K562 treated with DMSO at 1 percent for 4 hours (cell line): ENCODE measurements around the gene TSC22D4. TPM values are rescaled to one million over a fixed set of nuclear protein-coding genes. Genes with fewer than 3 reads are reported as not detected.

Source experiments
- total RNA-seq: library from RNA; unstranded; fragments of 300-600 nt; gene quantifications from 2 replicates; pipeline ENCODE4 v1.2.3, GENCODE V29; 2022; ENCODE audit not compliant: insufficient read depth

The TSC22D4 gene
- total RNA-seq = 114 and 119 TPM in 2 replicates

DNA sequence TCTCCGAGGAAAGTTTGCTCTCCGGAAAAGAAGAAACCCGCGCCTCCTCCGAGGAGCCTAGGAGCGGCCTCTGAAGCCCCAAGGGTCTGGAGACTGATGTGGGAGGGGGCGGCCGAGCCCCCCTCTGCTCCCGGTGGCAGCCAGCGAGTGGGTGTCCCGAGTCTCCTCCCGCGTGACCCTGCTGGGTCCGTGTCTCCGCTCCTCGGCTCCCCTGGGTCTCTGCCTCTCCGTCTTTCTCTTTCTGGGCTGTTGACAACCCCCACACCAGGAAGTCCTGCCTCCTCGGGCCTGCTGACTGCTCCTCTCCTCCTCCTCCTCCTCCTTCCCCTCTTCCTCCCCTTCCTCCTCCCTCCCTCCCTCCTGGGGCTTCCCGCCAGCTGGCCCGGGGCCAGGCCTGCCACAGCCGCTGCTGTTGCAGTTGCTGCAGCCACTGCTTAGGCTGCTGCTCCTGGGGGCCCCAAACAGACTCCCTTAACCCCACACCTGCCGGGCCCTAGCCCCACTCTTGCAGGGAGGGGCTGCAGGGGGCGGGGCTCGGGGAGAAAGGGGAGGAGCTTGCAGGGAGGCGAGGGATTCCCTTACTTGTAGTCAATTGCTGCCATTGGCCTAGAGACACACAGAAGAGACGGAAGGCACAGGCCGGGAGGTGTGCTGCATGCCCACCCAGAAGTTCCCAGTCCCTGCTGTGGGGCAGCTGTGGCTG lies at the start of gene TSC22D4:
Gene TSC22D4, minus strand, starts transcription at position 257 of the 703 bp plus-strand sequence. CDS start 1,176 bp downstream, outside the sequence.

DNA sequence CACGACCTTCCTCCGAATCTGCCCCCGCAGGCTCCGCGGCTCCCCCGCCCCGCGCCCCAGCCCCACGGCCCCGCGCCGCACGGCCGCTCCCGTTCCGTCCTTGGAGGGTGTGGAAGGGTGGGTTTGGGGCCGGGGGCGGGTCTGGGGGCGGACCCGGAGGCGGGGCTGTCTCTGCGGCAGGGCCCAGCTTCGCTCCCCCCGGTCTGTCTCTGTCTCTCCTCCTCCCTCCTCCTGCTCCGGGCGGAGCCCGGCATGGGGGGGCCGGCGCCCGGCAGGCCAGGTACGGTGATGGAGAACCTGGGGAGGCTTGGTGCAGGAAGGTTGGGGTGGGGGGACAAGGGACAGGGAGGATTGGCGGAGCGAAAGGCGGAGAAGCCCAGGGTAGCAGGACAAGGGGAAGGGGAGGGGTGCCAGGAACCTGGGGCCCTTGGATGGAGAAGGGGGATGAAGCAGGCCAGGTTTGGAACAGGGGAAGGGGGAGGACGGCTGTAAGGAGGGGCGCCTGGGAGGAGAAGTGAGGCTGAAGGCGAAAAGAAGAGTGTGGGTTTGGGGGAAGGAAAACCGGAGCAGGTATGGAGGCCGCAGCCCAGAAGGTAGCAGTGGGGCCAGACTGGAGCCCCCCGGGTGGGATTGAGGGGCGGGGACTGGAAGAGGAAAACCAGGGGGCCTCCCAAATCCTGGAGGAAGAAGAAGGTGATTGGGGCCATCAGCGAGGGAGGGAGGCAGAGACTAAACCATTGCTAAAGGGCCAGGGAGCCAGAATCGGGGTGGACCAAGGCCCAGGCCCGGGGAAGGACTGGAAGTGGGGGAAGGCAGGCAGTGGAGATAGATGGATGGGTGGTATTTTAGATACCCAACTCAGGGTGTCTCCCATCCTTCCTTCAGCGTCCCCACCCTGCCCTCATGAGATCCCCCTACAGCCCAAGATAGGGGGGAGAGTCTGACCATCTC lies 5.0 kb upstream of the TSC22D4 start, which contains the start of gene NYAP1:
Gene NYAP1, plus strand, starts transcription at position 206 of the 951 bp plus-strand sequence. CDS start 1,385 bp downstream, outside the sequence.

DNA sequence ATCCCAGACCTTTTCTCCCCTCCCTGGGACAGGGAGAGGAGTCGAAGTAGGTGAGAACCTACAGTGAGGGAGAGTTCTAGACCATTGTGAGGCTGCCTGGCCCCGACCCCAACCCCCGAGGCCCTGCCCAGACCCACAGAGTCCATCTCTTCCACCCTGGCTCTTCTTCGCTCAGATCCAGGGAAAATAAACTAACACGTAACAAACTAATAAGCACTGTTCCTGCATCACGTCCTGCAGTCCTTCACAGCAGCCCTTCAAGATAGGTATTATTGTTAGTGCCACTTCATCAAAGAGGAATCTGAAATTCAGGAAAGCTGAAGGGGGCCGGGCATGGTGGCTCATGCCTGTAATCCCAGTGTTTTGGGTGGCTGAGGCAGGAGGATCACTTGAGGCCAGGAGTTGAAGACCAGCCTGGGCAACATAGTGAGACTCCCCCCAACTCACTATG lies 14.8 kb downstream of the TSC22D4 start, which contains the start of gene SPACDR:
Gene SPACDR, minus strand, starts transcription at position 51 of the 451 bp plus-strand sequence. CDS start 235 bp downstream, outside the sequence.

DNA sequence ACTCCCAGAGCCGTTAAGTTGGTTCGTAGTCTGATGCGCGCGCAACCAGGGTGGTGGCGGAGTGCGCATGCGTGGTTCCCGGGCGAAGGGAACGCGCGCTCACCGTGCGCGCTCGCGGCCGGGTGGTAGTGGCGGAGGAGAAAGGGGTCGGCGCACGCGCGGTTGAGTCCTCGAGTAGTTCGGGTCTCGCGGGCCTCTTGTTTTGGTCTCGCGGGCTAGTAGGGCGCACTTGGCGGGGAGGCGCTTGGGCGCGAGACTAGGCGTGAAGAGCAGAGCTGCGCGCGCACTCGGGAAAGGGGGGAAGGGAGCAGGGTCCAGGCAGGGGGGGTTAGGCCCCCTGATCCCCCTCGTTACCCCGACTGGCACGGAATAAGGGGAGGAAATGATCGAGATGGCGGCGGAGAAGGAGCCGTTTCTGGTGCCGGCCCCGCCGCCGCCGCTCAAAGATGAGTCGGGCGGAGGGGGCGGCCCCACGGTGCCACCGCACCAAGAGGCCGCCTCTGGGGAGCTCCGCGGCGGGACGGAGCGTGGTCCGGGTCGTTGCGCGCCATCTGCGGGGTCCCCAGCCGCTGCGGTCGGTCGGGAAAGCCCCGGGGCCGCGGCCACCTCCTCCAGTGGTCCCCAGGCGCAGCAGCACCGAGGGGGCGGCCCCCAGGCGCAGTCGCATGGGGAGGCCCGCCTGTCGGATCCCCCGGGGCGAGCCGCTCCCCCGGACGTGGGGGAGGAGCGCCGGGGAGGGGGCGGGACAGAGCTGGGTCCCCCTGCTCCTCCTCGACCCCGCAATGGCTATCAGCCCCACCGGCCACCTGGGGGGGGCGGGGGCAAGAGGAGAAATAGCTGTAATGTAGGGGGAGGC lies 49.1 kb downstream of the TSC22D4 start, which contains the start of gene MEPCE:
Gene MEPCE, plus strand, starts transcription at position 195 of the 856 bp plus-strand sequence. Its CDS starts 188 bp downstream, at position 383.

DNA sequence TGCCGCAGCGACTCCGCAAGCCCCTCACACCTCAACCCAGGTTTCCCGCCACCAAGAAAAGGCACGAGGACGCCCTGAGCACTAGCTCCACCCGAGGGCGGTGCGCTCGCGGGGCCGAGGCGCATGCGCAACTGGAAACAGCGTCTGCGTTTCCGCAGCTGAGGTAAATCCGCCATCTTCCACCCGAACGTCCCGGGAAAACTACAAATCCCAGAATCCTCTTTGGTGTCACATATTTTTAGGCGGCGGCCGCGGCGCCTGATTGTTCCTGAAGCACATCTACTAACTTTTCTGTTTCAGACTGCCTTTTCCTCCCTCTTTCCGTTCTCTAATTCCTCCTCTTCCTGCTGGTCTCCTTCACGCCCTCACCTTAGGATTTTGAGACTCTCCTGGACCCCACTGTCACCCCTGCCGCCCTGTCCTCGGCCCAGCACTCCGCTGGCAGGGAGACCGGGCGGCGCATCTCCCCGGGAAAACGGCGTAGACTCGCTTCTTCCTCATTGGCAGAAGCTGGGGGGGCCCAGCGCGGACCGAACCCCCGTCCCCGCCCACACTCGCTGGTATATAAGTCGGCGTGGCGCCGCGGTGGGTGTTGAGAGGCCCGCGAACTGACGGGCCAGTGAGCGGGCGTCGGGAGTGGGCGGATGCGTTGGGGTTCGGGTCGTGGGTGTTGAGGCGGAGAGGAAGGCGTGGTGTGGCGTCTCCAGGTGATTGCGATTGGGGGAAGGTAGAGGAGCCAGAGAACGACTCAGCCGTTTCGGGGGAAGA lies 50.6 kb downstream of the TSC22D4 start, which contains the start of gene ZCWPW1:
Gene ZCWPW1, minus strand, starts transcription at position 505 of the 768 bp plus-strand sequence. CDS start 8,054 bp downstream, outside the sequence.

Other genes with a start within 250 kb of the TSC22D4 start
- 2.6 and 2.8 TPM in 2 replicates for gene SPDYE3, start 171.5 kb downstream of the TSC22D4 start, total RNA-seq
- gene PILRB, start 121.1 kb downstream of the TSC22D4 start, total RNA-seq = 28.5 and 33.4 TPM in 2 replicates
- gene PILRA, start 105.7 kb downstream of the TSC22D4 start, total RNA-seq = 2.6 and 4.7 TPM in 2 replicates
- gene ZCWPW1, start 50.5 kb downstream of the TSC22D4 start, total RNA-seq = 2.4 and 5.1 TPM in 2 replicates
- gene MEPCE, start 49.4 kb downstream of the TSC22D4 start, total RNA-seq = 71.3 and 78.0 TPM in 2 replicates
- 93.1 and 101 TPM in 2 replicates for gene PPP1R35, start 42.7 kb downstream of the TSC22D4 start, total RNA-seq
- gene SPACDR, start 15.0 kb downstream of the TSC22D4 start, total RNA-seq = 2.3 and 3.3 TPM in 2 replicates
- gene NYAP1, start 4.7 kb upstream of the TSC22D4 start, total RNA-seq = 0.74 and 0.88 TPM in 2 replicates
- 13.6 and 22.2 TPM in 2 replicates for gene AGFG2, start 60.0 kb upstream of the TSC22D4 start, total RNA-seq
- 11.0 and 16.3 TPM in 2 replicates for gene SAP25, start 94.7 kb upstream of the TSC22D4 start, total RNA-seq
- 68.5 and 72.5 TPM in 2 replicates for gene LRCH4, start 106.9 kb upstream of the TSC22D4 start, total RNA-seq
- 0.89 TPM in 1 of 2 replicates, not detected in the other for gene FBXO24, start 107.1 kb upstream of the TSC22D4 start, total RNA-seq
- gene PCOLCE, start 123.1 kb upstream of the TSC22D4 start, total RNA-seq = 13.3 and 15.8 TPM in 2 replicates
- 33.2 and 34.1 TPM in 2 replicates for gene MOSPD3, start 133.3 kb upstream of the TSC22D4 start, total RNA-seq
- gene TFR2, start 162.3 kb upstream of the TSC22D4 start, total RNA-seq = 95.8 and 146 TPM in 2 replicates
- gene ACTL6B, start 177.2 kb upstream of the TSC22D4 start, total RNA-seq = not detected in 2 replicates
- gene GNB2, start 194.5 kb upstream of the TSC22D4 start, total RNA-seq = 528 and 530 TPM in 2 replicates
- gene GIGYF1, start 215.0 kb upstream of the TSC22D4 start, total RNA-seq = 23.8 and 26.5 TPM in 2 replicates
- gene POP7, start 226.9 kb upstream of the TSC22D4 start, total RNA-seq = 71.9 and 86.3 TPM in 2 replicates
- not detected in 2 replicates for gene EPO, start 241.3 kb upstream of the TSC22D4 start, total RNA-seq